NOMO-1 treated with DMSO at 0.1 percent for 48 hours (cell line): ENCODE data around the gene MUL1.
"Not testable (repeated sequence)": the region's sequence is repeated elsewhere in the genome, so short reads cannot be mapped to it uniquely, and the experiment has no call there.

Experiments
- DNase-seq: peaks from one replicate; lab custom pipeline; 2025; ENCODE audit not compliant: unreplicated experiment; lab: John Stamatoyannopoulos, UW

The MUL1 gene

GRCh38 chr1:20511518-20512428 lies 3.8 kb upstream of the MUL1 start:
- DNase-seq = no peak

GRCh38 chr1:20508411-20508771 lies 440 bp upstream of the MUL1 start:
- DNase-seq = no peak

GRCh38 chr1:20507248-20507563 lies 745 bp downstream of the MUL1 start:
- DNase-seq = no peak

GRCh38 chr1:20505488-20505887 lies 2.5 kb downstream of the MUL1 start:
- no peak for DNase-seq

- DNase-seq = no peak
Measured at GRCh38 chr1:20500716-20501115, 7.2 kb downstream of the MUL1 start.

GRCh38 chr1:20499718-20500117 lies 8.2 kb downstream of the MUL1 start:
- no peak for DNase-seq

- DNase-seq = no peak
Measured at GRCh38 chr1:20499105-20499504, 8.8 kb downstream of the MUL1 start.

- no peak for DNase-seq
Measured at GRCh38 chr1:20498116-20498515, 9.8 kb downstream of the MUL1 start.

- DNase-seq = peak; percentile 17
Measured at GRCh38 chr1:20497506-20497905, 10.4 kb downstream of the MUL1 start.

GRCh38 chr1:20496725-20497383 lies 11.1 kb downstream of the MUL1 start:
- DNase-seq = not testable (repeated sequence)

GRCh38 chr1:20496241-20496661 lies 11.7 kb downstream of the MUL1 start:
- DNase-seq = no peak

- DNase-seq = no peak
Measured at GRCh38 chr1:20495661-20496060, 12.3 kb downstream of the MUL1 start.

- no peak for DNase-seq
Measured at GRCh38 chr1:20494609-20495311, 13.2 kb downstream of the MUL1 start.

GRCh38 chr1:20493839-20494608 lies 13.9 kb downstream of the MUL1 start:
- peak; percentile 82 for DNase-seq

- DNase-seq = peak; percentile 34
Measured at GRCh38 chr1:20493309-20493708, 14.6 kb downstream of the MUL1 start.

- DNase-seq = no peak
Measured at GRCh38 chr1:20492751-20493150, 15.2 kb downstream of the MUL1 start.

- no peak for DNase-seq
Measured at GRCh38 chr1:20491866-20492265, 16.1 kb downstream of the MUL1 start.

GRCh38 chr1:20491178-20491577 lies 16.8 kb downstream of the MUL1 start:
- DNase-seq = no peak

GRCh38 chr1:20487236-20487590 lies 20.7 kb downstream of the MUL1 start:
- no peak for DNase-seq

GRCh38 chr1:20486457-20487235 lies 21.3 kb downstream of the MUL1 start:
- no peak for DNase-seq
